A549 (cell line): Measurements from ENCODE around the gene CDHR2. TPM values are rescaled to one million over a fixed set of nuclear protein-coding genes. Genes with fewer than 3 reads are reported as not detected.
"Not testable (repeated sequence)": the region's sequence is repeated elsewhere in the genome, so short reads cannot be mapped to it uniquely, and the experiment has no call there.

Experiments used
- ATAC-seq, 2 experiments: fragments of 200-7000 bp in 1 of 2; fragments of >200 bp in 1 of 2; cut with Nextera tagmentation in 1 of 2; cut with Tn5 transposase in 1 of 2; 3 replicates each; pipeline versions ENCODE4 v1.8.0 to v1.9.1; 2018 to 2020; ENCODE audit warnings: mild to moderate bottlenecking in 1 of 2, moderate library complexity in 1 of 2
- CTCF ChIA-PET: fragments of 300-600 bp; sonication (Branson Sonifier 250); formaldehyde crosslinking; extraction: SDS; loops from one replicate; lab custom pipeline; 2021; ENCODE audit warnings: antibody characterized with exemption, inconsistent platforms; lab: Yijun Ruan, JAX
- POLR2A ChIA-PET: fragments of 350-600 bp; formaldehyde crosslinking; extraction: SDS; loops from one replicate; lab custom pipeline; 2021; ENCODE audit warnings: antibody characterized with exemption, inconsistent platforms; lab: Yijun Ruan, JAX
- DNase-seq, 2 experiments: peaks; one replicate each; pipeline versions ENCODE4 v3.0.0 to v3.0.0-alpha.2; 2011 to 2016; ENCODE audit warnings: low read depth in 1 of 2, low spot score in 1 of 2
- FAIRE-seq: peaks from 2 replicates; lab custom pipeline; 2011; peaks lifted over from hg19 to GRCh38; lab: Jason Lieb, UNC
- H3K27ac ChIP-seq, 2 experiments: fragments of >200 bp; sonication (Bioruptor Twin); formaldehyde crosslinking; 3 replicates each; pipeline ENCODE4 v1.5.1; 2016 to 2017
- H3K4me1 ChIP-seq: fragments of >200 bp; sonication (Bioruptor Twin); formaldehyde crosslinking; 3 replicates; pipeline ENCODE4 v1.6.1; 2016
- H3K4me2 ChIP-seq: fragments of >200 bp; sonication (Bioruptor Twin); formaldehyde crosslinking; 3 replicates; pipeline ENCODE4 v1.6.1; 2016
- H3K4me3 ChIP-seq: fragments of >200 bp; sonication (Bioruptor Twin); formaldehyde crosslinking; 3 replicates; pipeline ENCODE4 v1.5.1; 2016
- H3K9me3 ChIP-seq: fragments of >200 bp; sonication (Bioruptor Twin); formaldehyde crosslinking; 3 replicates; pipeline ENCODE4 v1.6.1; 2016
- CEBPB ChIP-seq, 2 experiments: fragments of >200 bp in 1 of 2; sonication (Bioruptor Twin) in 1 of 2; formaldehyde crosslinking in 1 of 2; IDR thresholded peaks; 2 replicates each; pipeline ENCODE4 v1.6.1; 2012 to 2016
- EP300 ChIP-seq, 2 experiments: fragments of >200 bp; sonication (Bioruptor Twin); formaldehyde crosslinking; IDR thresholded peaks; 2 replicates in 1 of 2; 3 replicates in 1 of 2; pipeline ENCODE4 v1.6.1; 2016 to 2017
- ESRRA ChIP-seq: fragments of 150-350 bp; IDR thresholded peaks from 2 replicates; pipeline ENCODE4 v1.6.1; 2014; ENCODE audit warnings: mild to moderate bottlenecking, low read length, borderline replicate concordance
- FOSB ChIP-seq: fragments of 250-450 bp; sonication (Bioruptor Pico); IDR thresholded peaks from 2 replicates; pipeline ENCODE4 v1.5.0; 2020; ENCODE audit warnings: mild to moderate bottlenecking, moderate library complexity
- FOXS1 ChIP-seq: fragments of 250-450 bp; sonication (Bioruptor Pico); IDR thresholded peaks from 2 replicates; pipeline ENCODE4 v1.5.0; 2020; ENCODE audit warnings: mild to moderate bottlenecking, moderate library complexity
- GATA3 ChIP-seq: IDR thresholded peaks from 2 replicates; pipeline ENCODE4 v1.6.1; 2012; ENCODE audit warnings: borderline replicate concordance
- HDAC2 ChIP-seq: fragments of 200-600 bp; sonication (generic); IDR thresholded peaks from 2 replicates; pipeline ENCODE4 v1.6.1; 2016
- JUN ChIP-seq, 2 experiments: fragments of >200 bp; sonication (Bioruptor Twin); formaldehyde crosslinking; IDR thresholded peaks; 2 replicates in 1 of 2; 3 replicates in 1 of 2; pipeline ENCODE4 v1.6.1; 2016 to 2017
- KDM1A ChIP-seq: fragments of 200-600 bp; sonication (generic); IDR thresholded peaks from 2 replicates; pipeline ENCODE4 v1.6.1; 2016; ENCODE audit warnings: low read depth, mild to moderate bottlenecking
- PHF8 ChIP-seq: fragments of 200-600 bp; sonication (generic); IDR thresholded peaks from 2 replicates; pipeline ENCODE4 v1.6.1; 2016; ENCODE audit warnings: low read depth, mild to moderate bottlenecking, antibody characterized with exemption, moderate library complexity, borderline replicate concordance
- POLR2A ChIP-seq: IDR thresholded peaks from 2 replicates; pipeline ENCODE4 v1.6.1; 2012; ENCODE audit warnings: mild to moderate bottlenecking, low read length
- POLR2AphosphoS2 ChIP-seq: conservative IDR thresholded peaks from 2 replicates; pipeline ENCODE4 v1.6.1; 2012; ENCODE audit warnings: low read length, improper control_type of control experiment, inconsistent platforms
- RARB ChIP-seq: fragments of 250-450 bp; sonication (Bioruptor Pico); IDR thresholded peaks from 2 replicates; pipeline ENCODE4 v1.8.0; 2021; ENCODE audit warnings: mild to moderate bottlenecking, moderate library complexity
- TFCP2L1 ChIP-seq: fragments of 250-450 bp; sonication (Bioruptor Pico); IDR thresholded peaks from 2 replicates; pipeline ENCODE4 v1.5.0; 2021; ENCODE audit warnings: mild to moderate bottlenecking
- ZNF302 ChIP-seq: fragments of 250-450 bp; sonication (Bioruptor Pico); IDR thresholded peaks from 2 replicates; pipeline ENCODE4 v1.9.0; 2021; ENCODE audit warnings: inconsistent platforms, mild to moderate bottlenecking, moderate library complexity
- WGBS: methylation state at CpG from one replicate; pipeline ENCODE4 v1.1.6; 2017; ENCODE audit errors: missing lambda C conversion rate; 5-methylcytosine and 5-hydroxymethylcytosine counted together
- polyA plus RNA-seq, 4 experiments: library from polyadenylated mRNA; depleted of rRNA in 3 of 4; stranded (reverse); fragments of >200 nt; fragmentation: RNase III in 1 of 4; extraction: RNeasy Plus Mini Kit Qiagen cat#74134 plus additional on column Dnase treatment in 1 of 4; gene quantifications; 2 replicates in 3 of 4; 3 replicates in 1 of 4; pipeline ENCODE4 v1.2.3, GENCODE V29; 2011 to 2017
- TF ChIP-seq, protein P1 (sequence below): fragments of 200-600 bp; sonication (generic); IDR thresholded peaks from 2 replicates; pipeline ENCODE4 v1.6.1; 2016; ENCODE audit warnings: antibody characterized with exemption, mild to moderate bottlenecking, moderate library complexity
- TF ChIP-seq, protein P2 (sequence below): fragments of >200 bp; sonication (Bioruptor Twin); formaldehyde crosslinking; IDR thresholded peaks from 2 replicates; pipeline ENCODE4 v1.6.1; 2016
- TF ChIP-seq, protein P3 (sequence below): fragments of >200 bp; sonication (Bioruptor Twin); formaldehyde crosslinking; IDR thresholded peaks from 3 replicates; pipeline ENCODE4 v1.6.1; 2016
- TF ChIP-seq, protein P4 (sequence below): fragments of 250-450 bp; sonication (Bioruptor Pico); IDR thresholded peaks from 2 replicates; pipeline ENCODE4 v1.5.0; 2021; ENCODE audit warnings: mild to moderate bottlenecking, moderate library complexity, borderline replicate concordance
- TF ChIP-seq, protein P5 (sequence below): IDR thresholded peaks from 2 replicates; pipeline ENCODE4 v1.6.1; 2012

The CDHR2 gene
- polyA plus RNA-seq, 2 of the 4 experiments (the other 2 are of a cell fraction), result 0.09 TPM; not detected in 1

DNA sequence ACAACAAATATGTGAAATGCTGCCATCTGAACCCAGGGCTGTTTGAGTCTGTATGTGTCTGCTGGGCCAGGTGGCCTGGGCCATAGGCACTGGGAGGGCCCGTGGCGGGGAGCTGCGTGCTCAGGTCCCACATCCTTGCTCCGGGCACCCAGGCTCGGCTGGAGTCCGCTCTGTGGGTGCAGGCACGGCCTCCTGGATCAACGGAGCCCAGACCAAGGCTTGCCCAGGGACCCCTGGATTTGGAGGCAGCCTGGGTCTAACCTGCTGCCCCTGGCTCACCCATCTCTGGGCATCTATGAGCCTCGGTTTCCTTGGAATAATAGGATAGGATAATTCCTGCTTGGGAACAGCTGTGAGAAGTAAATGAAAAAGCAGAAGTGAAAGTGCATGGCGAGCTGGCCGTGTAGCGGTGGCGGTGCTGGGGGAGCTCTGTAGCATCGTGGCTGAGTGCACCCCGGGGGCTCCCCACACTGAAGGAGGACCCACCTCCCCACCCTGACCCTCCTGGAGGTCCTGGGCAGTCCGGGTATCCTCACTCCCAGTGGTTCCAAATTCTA, 1.2 kb downstream of the CDHR2 start (continued):
- TF ChIP-seq, protein P1, sequence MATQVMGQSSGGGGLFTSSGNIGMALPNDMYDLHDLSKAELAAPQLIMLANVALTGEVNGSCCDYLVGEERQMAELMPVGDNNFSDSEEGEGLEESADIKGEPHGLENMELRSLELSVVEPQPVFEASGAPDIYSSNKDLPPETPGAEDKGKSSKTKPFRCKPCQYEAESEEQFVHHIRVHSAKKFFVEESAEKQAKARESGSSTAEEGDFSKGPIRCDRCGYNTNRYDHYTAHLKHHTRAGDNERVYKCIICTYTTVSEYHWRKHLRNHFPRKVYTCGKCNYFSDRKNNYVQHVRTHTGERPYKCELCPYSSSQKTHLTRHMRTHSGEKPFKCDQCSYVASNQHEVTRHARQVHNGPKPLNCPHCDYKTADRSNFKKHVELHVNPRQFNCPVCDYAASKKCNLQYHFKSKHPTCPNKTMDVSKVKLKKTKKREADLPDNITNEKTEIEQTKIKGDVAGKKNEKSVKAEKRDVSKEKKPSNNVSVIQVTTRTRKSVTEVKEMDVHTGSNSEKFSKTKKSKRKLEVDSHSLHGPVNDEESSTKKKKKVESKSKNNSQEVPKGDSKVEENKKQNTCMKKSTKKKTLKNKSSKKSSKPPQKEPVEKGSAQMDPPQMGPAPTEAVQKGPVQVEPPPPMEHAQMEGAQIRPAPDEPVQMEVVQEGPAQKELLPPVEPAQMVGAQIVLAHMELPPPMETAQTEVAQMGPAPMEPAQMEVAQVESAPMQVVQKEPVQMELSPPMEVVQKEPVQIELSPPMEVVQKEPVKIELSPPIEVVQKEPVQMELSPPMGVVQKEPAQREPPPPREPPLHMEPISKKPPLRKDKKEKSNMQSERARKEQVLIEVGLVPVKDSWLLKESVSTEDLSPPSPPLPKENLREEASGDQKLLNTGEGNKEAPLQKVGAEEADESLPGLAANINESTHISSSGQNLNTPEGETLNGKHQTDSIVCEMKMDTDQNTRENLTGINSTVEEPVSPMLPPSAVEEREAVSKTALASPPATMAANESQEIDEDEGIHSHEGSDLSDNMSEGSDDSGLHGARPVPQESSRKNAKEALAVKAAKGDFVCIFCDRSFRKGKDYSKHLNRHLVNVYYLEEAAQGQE, result no peak
- TF ChIP-seq RARB, result no peak
- TF ChIP-seq POLR2A, result no peak
- TF ChIP-seq FOXS1 (CRISPR knock-in tag), result no peak
- TF ChIP-seq KDM1A, result no peak
- no peak for TF ChIP-seq TFCP2L1 (CRISPR knock-in tag)
- no peak for TF ChIP-seq ZNF302 (CRISPR knock-in tag)

DNA sequence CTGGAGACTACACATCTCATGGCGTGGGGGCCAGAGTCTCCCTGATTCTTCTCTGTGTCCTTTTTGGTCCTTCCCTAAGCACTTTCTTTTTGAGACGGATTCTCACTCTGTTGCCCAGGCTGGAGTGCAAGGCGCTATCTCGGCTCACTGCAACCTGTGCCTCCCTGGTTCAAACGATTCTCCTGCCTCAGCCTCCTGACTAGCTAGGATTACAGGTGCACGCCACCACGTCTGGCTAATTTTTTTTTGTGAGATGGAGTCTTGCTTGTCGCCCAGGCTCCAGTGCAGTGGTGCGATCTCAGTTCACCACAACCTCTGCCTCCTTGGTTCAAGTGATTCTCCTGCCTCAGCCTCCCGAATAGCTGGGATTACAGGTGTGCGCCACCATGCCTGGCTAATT, 1.8 kb downstream of the CDHR2 start:
- FAIRE-seq, H3K9me3 ChIP-seq, POLR2A ChIA-PET, ATAC-seq, H3K4me2 ChIP-seq, DNase-seq, H3K4me3 ChIP-seq, H3K27ac ChIP-seq: not testable (repeated sequence)
- 88% methylated on average over 11 of the region's 11 CpGs for WGBS
- CTCF ChIA-PET, result interaction anchor here (1.1 to 4.3 kb wide), 4 partner anchors 22 to 134 kb away, joined by 3 to 18 read pairs (median 8); partner anchors contain the start of genes CLTB and FAF2
- peaks cover 35% of the 10 kb centered on the region for H3K4me1 ChIP-seq

DNA sequence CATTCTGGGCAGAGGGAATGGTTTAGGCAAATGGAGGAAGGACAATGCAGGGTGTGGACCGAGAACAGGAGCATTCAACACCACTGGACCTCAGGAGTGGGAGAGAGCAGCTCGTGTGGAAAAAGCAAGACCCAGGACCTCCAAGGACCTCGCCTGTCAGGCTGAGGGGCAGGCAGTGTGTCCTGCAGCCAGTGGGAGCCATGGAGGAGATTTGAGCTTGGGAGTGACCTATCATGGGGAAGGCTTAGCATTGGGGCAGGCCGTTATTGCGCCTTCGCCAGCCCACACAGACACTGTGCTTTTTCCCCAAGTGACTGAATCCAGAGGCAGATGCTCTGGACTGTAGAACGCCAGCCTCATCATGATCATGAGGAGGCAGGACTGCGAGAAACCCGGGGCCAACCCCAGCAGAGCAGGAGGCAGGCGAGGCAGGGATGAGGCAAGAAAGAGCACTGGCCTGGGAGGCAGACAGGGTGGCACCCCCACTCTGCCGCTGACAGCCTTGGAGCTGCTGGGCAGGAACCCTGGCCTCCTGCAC, 3.3 kb downstream of the CDHR2 start:
- WGBS, result 71% methylated on average over 11 of the region's 11 CpGs
- Histone ChIP-seq H3K4me1 (peaks cover 29% of the 10 kb centered on the region; the same call in 2 of the 3 replicates), H3K27ac (peak overlapping the region; percentile 51 to 52; a peak in 4 of 6 replicates), H3K9me3 (no peaks in the 10 kb centered on the region), H3K4me3 (no peak overlapping the region), H3K4me2 (no peak overlapping the region; the same call in 2 of the 3 replicates)
- no peak for DNase-seq
- ATAC-seq, result no peak
- POLR2A ChIA-PET, result no interaction called here
- no peak for FAIRE-seq
- CTCF ChIA-PET, result interaction anchor here (1.0 to 4.3 kb wide), 5 partner anchors 9 to 104 kb away, joined by 3 to 18 read pairs (median 4); partner anchors contain the start of gene FAF2
- TF ChIP-seq ESRRA (no peak), POLR2AphosphoS2 (no peak), JUN (IDR thresholded peaks at IDR 0.05) (no peak), PHF8 (no peak), HDAC2 (no peak), EP300 (IDR thresholded peaks at IDR 0.05) (no peak), TFCP2L1 (CRISPR knock-in tag) (no peak), ZNF302 (CRISPR knock-in tag) (no peak), CEBPB (IDR thresholded peaks at IDR 0.05) (no peak), GATA3 (no peak), FOSB (CRISPR knock-in tag) (no peak), FOXS1 (CRISPR knock-in tag) (no peak)
- TF ChIP-seq, protein P2, sequence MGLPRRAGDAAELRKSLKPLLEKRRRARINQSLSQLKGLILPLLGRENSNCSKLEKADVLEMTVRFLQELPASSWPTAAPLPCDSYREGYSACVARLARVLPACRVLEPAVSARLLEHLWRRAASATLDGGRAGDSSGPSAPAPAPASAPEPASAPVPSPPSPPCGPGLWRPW, result no peak
- TF ChIP-seq, protein P3, sequence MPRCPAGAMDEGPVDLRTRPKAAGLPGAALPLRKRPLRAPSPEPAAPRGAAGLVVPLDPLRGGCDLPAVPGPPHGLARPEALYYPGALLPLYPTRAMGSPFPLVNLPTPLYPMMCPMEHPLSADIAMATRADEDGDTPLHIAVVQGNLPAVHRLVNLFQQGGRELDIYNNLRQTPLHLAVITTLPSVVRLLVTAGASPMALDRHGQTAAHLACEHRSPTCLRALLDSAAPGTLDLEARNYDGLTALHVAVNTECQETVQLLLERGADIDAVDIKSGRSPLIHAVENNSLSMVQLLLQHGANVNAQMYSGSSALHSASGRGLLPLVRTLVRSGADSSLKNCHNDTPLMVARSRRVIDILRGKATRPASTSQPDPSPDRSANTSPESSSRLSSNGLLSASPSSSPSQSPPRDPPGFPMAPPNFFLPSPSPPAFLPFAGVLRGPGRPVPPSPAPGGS, result no peak
- TF ChIP-seq, protein P4, sequence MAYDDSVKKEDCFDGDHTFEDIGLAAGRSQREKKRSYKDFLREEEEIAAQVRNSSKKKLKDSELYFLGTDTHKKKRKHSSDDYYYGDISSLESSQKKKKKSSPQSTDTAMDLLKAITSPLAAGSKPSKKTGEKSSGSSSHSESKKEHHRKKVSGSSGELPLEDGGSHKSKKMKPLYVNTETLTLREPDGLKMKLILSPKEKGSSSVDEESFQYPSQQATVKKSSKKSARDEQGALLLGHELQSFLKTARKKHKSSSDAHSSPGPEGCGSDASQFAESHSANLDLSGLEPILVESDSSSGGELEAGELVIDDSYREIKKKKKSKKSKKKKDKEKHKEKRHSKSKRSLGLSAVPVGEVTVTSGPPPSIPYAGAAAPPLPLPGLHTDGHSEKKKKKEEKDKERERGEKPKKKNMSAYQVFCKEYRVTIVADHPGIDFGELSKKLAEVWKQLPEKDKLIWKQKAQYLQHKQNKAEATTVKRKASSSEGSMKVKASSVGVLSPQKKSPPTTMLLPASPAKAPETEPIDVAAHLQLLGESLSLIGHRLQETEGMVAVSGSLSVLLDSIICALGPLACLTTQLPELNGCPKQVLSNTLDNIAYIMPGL (CRISPR knock-in tag), result no peak
- TF ChIP-seq, protein P5, sequence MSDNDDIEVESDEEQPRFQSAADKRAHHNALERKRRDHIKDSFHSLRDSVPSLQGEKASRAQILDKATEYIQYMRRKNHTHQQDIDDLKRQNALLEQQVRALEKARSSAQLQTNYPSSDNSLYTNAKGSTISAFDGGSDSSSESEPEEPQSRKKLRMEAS, result no peak
